MCF 10A (cell line): ENCODE measurements around the gene NRL. TPM values are rescaled to one million over a fixed set of nuclear protein-coding genes. Genes with fewer than 3 reads are reported as not detected.

Source experiments
- BruUV-seq: library from RNA; stranded (reverse); fragments of 400-500 nt; replicated peaks from 2 replicates; lab custom pipeline; 2021; lab: Mats Ljungman, UMichigan
- CTCF ChIA-PET: fragments of 300-600 bp; sonication (Branson Sonifier 250); formaldehyde crosslinking; extraction: SDS; loops from one replicate; lab custom pipeline; 2021; ENCODE audit warnings: antibody characterized with exemption, inconsistent platforms; lab: Yijun Ruan, JAX
- POLR2A ChIA-PET: fragments of 300-600, 350-650 bp; sonication (Branson Sonifier 250); formaldehyde crosslinking; extraction: SDS; loops from one replicate; lab custom pipeline; 2020; ENCODE audit warnings: antibody characterized with exemption, inconsistent platforms; lab: Yijun Ruan, JAX
- DNase-seq: peaks from one replicate; pipeline ENCODE4 v3.0.0-alpha.2; 2018; ENCODE audit not compliant: unreplicated experiment
- H3K27ac Mint-ChIP-seq: one replicate; pipeline ENCODE4 v1.8.0; 2022; ENCODE audit warnings: mild to moderate bottlenecking, low read depth, mixed read lengths; ENCODE audit not compliant: unreplicated experiment
- H3K27me3 Mint-ChIP-seq: one replicate; pipeline ENCODE4 v1.8.0; 2022; ENCODE audit warnings: mixed read lengths; ENCODE audit not compliant: insufficient read depth, unreplicated experiment
- H3K36me3 Mint-ChIP-seq: one replicate; pipeline ENCODE4 v1.8.0; 2022; ENCODE audit warnings: mild to moderate bottlenecking, moderate library complexity, mixed read lengths; ENCODE audit not compliant: insufficient read depth, unreplicated experiment
- H3K4me1 Mint-ChIP-seq: one replicate; pipeline ENCODE4 v1.8.0; 2022; ENCODE audit warnings: mixed read lengths; ENCODE audit not compliant: insufficient read depth, unreplicated experiment
- H3K4me3 Mint-ChIP-seq: one replicate; pipeline ENCODE4 v1.8.0; 2022; ENCODE audit warnings: mild to moderate bottlenecking, moderate library complexity, mixed read lengths; ENCODE audit not compliant: unreplicated experiment
- H3K9me3 Mint-ChIP-seq: one replicate; pipeline ENCODE4 v1.8.0; 2022; ENCODE audit warnings: mixed read lengths; ENCODE audit not compliant: unreplicated experiment
- intact Hi-C: fragments of 100-400 bp; cut with micrococcal nuclease; formaldehyde crosslinking; loops from 2 replicates; pipeline ENCODE4 v1.14.1; 2022
- total RNA-seq: library from RNA; stranded (reverse); gene quantifications from 2 replicates; pipeline ENCODE4 v1.2.3, GENCODE V29; 2022
- TF ChIP-seq, protein P1 (sequence below): fragments of 200-600 bp; IDR thresholded peaks from one replicate; pipeline ENCODE4 v1.8.0; 2022; ENCODE audit warnings: antibody characterized with exemption, mild to moderate bottlenecking; ENCODE audit not compliant: unreplicated experiment

Gene NRL
- total RNA-seq, 1 experiment from 2014 or later = 2.1 TPM

DNA sequence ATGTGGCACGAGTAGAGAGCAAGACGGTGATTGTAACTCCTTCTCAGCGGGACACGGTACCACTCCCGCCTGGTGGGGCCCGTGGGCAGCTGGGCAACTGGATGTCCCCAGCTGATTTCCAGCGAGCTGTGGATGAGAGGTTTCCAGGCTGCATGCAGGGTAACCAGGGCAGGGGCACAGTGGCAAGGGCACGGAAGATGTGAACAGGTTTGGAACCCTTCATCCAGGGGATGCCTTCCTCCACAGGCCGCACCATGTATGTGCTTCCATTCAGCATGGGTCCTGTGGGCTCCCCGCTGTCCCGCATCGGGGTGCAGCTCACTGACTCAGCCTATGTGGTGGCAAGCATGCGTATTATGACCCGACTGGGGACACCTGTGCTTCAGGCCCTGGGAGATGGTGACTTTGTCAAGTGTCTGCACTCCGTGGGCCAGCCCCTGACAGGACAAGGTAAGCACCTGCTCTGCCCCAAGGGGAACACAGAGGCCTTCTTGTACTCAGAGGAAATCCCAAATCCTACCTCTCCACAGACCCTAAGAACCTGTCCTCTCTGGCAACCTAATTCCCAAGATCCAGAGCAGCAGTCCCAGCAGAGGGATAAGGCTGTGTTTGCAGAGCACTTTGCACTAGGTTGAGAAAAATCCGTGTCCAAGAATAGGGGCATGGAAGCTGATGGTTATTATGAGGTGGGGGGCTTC is 16.4 kb downstream of the NRL start:
- H3K9me3 Mint-ChIP-seq = no peaks in the 10 kb centered on the region
- no peak for DNase-seq
- H3K27me3 Mint-ChIP-seq = no peaks in the 10 kb centered on the region
- H3K27ac Mint-ChIP-seq = no peak overlapping the region
- CTCF ChIA-PET = interaction anchor here (0.6 to 11.2 kb wide), 2 partner anchors 8 to 20 kb away, joined by 3 to 272 read pairs; no protein-coding TSS in a partner anchor
- peaks cover 17% of the 10 kb centered on the region for H3K4me1 Mint-ChIP-seq
- TF ChIP-seq, protein P1, sequence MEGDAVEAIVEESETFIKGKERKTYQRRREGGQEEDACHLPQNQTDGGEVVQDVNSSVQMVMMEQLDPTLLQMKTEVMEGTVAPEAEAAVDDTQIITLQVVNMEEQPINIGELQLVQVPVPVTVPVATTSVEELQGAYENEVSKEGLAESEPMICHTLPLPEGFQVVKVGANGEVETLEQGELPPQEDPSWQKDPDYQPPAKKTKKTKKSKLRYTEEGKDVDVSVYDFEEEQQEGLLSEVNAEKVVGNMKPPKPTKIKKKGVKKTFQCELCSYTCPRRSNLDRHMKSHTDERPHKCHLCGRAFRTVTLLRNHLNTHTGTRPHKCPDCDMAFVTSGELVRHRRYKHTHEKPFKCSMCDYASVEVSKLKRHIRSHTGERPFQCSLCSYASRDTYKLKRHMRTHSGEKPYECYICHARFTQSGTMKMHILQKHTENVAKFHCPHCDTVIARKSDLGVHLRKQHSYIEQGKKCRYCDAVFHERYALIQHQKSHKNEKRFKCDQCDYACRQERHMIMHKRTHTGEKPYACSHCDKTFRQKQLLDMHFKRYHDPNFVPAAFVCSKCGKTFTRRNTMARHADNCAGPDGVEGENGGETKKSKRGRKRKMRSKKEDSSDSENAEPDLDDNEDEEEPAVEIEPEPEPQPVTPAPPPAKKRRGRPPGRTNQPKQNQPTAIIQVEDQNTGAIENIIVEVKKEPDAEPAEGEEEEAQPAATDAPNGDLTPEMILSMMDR = no peak
- intact Hi-C loops = no loop called here
- no TSS peak for BruUV-seq
- POLR2A ChIA-PET = interaction anchor here (0.9 kb wide), 1 partner anchor 47 kb away, joined by 3 read pairs; no protein-coding TSS in a partner anchor
- peaks cover 42% of the 10 kb centered on the region for H3K36me3 Mint-ChIP-seq
- H3K4me3 Mint-ChIP-seq = no peak overlapping the region

DNA sequence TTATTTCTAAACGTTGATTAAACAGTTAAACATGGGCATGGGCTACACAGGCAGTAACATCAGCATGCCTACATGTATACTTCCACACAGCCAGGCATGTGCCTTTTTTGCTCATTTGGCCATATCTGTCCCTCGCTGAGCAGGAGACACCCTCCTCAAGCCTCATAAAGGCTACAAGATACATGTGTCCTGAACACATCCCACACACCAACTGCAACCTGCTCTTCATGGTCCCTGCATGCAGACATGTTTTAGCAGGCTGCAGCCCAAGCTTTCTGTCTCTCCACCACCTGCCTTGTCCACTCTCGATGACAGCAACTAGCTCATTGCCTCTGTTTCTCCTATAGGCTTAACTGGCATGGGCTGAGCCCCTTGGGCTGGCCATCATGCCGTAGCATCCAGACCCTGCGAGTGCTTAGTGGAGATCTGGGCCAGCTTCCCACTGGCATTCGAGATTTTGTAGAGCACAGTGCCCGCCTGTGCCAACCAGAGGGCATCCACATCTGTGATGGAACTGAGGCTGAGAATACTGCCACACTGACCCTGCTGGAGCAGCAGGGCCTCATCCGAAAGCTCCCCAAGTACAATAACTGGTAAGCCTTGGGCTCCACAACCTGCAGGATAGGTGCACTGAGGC is 18.1 kb downstream of the NRL start:
- DNase-seq = no peak
- no TSS peak for BruUV-seq
- Mint-ChIP-seq H3K27me3 (no peaks in the 10 kb centered on the region), H3K4me1 (peaks cover 19% of the 10 kb centered on the region), H3K36me3 (peaks cover 30% of the 10 kb centered on the region), H3K27ac (no peak overlapping the region), H3K9me3 (no peaks in the 10 kb centered on the region), H3K4me3 (peak overlapping the region; percentile 36)
- ChIA-PET POLR2A (interaction anchor here (0.6 kb wide), 1 partner anchor 10 kb away, joined by 3 read pairs; no protein-coding TSS in a partner anchor), CTCF (interaction anchor here (0.7 to 11.2 kb wide), 4 partner anchors 9 to 194 kb away, joined by 3 to 272 read pairs (median 3); no protein-coding TSS in a partner anchor)
- TF ChIP-seq, protein P1 = no peak
- intact Hi-C loops = no loop called here

DNA sequence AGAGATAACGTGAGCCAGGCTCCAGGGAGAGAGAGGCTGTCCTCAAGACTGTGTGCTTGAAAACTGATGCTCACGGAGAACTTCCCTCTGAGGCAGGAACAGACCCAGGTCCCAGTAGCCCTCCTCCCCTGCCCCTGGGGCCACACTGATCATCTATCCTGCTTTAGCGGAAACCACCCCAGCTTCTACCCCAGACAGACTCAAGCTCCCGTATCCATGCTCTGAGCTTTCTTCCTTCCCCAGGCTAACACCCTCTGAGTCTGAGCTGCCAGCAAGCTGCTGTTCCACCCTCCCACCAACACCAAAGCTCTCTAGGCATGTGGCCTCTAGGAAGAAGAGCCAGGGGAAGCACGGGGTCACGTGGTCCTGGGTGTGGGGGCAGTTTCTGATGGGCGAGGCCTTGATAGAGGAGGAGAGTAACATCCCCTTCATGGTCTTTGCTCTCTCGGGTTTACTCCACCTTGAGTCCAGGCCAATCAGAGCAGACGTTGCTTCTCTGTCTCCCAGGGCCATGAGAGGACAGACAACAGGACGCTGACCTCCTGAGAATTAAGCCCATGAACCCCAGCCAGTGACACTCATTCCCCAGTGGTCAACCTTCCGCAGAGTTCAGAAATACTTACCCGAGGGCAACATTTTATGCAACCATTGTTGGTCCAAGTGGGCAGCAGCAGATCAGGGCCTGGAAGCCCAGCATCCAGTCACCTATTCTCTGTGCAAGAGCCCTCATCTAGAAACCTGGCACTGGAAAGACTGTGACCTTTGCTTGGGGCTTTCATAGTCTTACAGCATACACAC is 19.3 kb downstream of the NRL start:
- Mint-ChIP-seq H3K27ac (peak overlapping the region; percentile 92), H3K4me1 (peaks cover 19% of the 10 kb centered on the region), H3K27me3 (no peaks in the 10 kb centered on the region), H3K36me3 (peaks cover 22% of the 10 kb centered on the region), H3K4me3 (peak overlapping the region; percentile 97), H3K9me3 (no peaks in the 10 kb centered on the region)
- ChIA-PET POLR2A (interaction anchor here (0.7 to 6.4 kb wide), 7 partner anchors 12 to 557 kb away, joined by 3 to 90 read pairs (median 10); partner anchors contain the start of genes DCAF11, EMC9, NRL and RNF31), CTCF (interaction anchor here (0.8 to 11.2 kb wide), 9 partner anchors 10 to 195 kb away, joined by 3 to 272 read pairs (median 5); partner anchors contain the start of genes DCAF11, IRF9 and NRL)
- no TSS peak for BruUV-seq
- TF ChIP-seq, protein P1 = no peak
- intact Hi-C loops = loop anchor here (2.0 kb wide), 2 partner anchors 13 to 51 kb away; partner anchors contain the start of genes PSME2 and RNF31
- DNase-seq = peak; percentile 33
